Measurements from ENCODE around the gene ZBTB47. TPM values are rescaled to one million over a fixed set of nuclear protein-coding genes. Genes with fewer than 3 reads are reported as not detected.

ZBTB47 gene
- total RNA-seq, 1 experiment from 2014 or later = 9.5 TPM

DNA sequence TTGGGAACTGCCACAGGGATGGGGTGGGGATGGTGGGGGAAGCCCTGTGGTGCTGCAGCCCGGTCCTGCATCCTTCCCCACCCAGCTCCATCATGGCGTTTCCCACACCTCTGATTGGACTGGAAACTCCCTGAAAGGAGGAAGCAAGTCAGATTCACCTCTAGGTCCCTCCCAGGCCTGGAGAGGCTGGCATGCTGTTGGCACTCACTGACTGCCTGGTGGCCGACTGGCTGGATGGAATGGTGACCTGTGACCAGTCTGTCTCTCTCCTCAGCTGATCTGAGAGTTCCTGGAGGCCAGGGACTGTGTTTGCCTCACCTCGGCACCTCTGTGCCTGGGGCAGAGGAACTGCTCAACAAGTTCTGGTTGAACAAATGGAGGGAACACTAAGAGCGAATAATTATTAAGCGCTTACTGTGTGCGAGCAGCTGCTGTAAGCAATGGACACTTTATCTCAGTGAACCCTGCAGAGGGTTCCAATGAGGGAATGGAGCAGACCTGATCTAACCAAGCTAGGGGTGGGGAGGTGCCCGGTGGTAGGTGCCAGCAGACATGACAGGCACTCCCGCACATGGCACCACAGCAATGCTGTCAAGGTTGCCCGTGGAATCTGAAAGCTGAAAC, 52.6 kb downstream of the ZBTB47 start:
- H3K79me2 ChIP-seq (ENCODE audit: low read length) = no peaks in the 10 kb centered on the region
- H4K20me1 ChIP-seq (ENCODE audit: low read length) = no peaks in the 10 kb centered on the region
- H3K9me3 ChIP-seq (ENCODE audit: low read length) = no peaks in the 10 kb centered on the region
- 0 out of 2 replicates have a peak, but pooled peaks cover 6% of the 10 kb centered on the region for H3K4me1 ChIP-seq (ENCODE audit: insufficient read depth, low read length)
- no peak overlapping the region for H3K4me3 ChIP-seq (ENCODE audit: low read length)
- BruUV-seq (replicated peaks) = no TSS peak
- ATAC-seq (no peak), DNase-seq (no peak)
- no peak overlapping the region for H3K4me2 ChIP-seq (ENCODE audit: low read length)
- H3K27ac ChIP-seq (ENCODE audit: low read length) = no peak overlapping the region
- intact Hi-C loops (cut with micrococcal nuclease) = no loop called here
- CTCF ChIA-PET = no interaction called here
- no peak overlapping the region for H3K9ac ChIP-seq (ENCODE audit: low read length)
- TF ChIP-seq EZH2phosphoT487 (IDR thresholded peaks at IDR 0.05; ENCODE audit: borderline replicate concordance, low read length) (no peak), EZH2 (IDR thresholded peaks at IDR 0.05; ENCODE audit: low read length, unreplicated experiment) (no peak)
- TF ChIP-seq, protein P1, sequence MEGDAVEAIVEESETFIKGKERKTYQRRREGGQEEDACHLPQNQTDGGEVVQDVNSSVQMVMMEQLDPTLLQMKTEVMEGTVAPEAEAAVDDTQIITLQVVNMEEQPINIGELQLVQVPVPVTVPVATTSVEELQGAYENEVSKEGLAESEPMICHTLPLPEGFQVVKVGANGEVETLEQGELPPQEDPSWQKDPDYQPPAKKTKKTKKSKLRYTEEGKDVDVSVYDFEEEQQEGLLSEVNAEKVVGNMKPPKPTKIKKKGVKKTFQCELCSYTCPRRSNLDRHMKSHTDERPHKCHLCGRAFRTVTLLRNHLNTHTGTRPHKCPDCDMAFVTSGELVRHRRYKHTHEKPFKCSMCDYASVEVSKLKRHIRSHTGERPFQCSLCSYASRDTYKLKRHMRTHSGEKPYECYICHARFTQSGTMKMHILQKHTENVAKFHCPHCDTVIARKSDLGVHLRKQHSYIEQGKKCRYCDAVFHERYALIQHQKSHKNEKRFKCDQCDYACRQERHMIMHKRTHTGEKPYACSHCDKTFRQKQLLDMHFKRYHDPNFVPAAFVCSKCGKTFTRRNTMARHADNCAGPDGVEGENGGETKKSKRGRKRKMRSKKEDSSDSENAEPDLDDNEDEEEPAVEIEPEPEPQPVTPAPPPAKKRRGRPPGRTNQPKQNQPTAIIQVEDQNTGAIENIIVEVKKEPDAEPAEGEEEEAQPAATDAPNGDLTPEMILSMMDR (conservative IDR thresholded peaks at IDR 0.05; ENCODE audit: low read depth, low read length) = no peak
- H3K36me3 ChIP-seq (ENCODE audit: low read depth, low read length) = no peaks in the 10 kb centered on the region
- H3K27me3 ChIP-seq (ENCODE audit: low read length) = no peaks in the 10 kb centered on the region
- H3F3A ChIP-seq (ENCODE audit: low read length, unreplicated experiment) = no peaks in the 10 kb centered on the region
- POLR2A ChIA-PET (ENCODE audit: unreplicated experiment) = no interaction called here
- H3K9me2 ChIP-seq (replicated peaks; ENCODE audit: low read length) = no peaks in the 10 kb centered on the region
- H2AFZ ChIP-seq (ENCODE audit: low read length) = no peak overlapping the region

DNA sequence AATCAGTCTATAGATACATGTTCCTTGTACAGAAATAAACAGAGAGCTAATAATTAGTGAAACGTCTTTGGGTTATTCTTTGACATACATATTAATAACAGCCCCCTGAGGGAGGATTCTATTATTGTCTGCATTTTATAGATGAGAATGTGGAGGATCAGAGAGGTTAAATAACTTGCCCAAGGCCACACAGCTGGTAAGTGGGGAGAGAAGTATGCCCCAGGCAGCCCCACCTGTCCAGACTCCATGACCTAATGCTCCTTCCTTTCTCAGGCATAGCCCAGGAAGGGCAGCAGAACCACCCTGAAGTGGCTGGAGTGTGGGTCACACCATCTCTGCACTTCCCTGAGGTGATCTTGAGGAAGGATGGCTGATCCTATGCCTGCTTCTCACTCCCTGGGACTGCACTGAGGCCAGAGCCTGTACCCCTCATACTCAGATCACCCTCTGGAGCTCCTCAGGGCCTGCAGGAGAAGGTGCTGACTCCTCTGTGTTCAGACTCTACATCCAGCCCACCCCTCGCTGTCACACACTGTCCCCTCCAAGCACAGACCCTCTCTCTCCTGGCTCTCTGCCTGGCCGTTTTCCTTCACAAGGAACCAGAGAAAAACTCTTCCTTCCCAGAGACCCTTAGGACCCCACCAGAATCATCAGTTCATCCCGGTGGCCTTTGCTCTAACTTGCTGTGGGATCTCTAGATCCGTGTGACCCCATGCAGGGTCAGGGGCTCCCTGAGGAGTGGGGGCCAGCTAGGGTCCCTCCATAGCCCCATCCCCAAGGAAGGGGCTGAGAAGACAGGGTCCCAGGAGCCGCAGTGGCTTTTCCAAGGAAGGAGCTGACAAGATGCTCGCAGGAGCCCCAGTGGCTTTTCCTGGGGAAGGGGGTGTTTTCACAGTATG, 53.5 kb downstream of the ZBTB47 start:
- Histone ChIP-seq H3K36me3 (ENCODE audit: low read depth, low read length) (no peaks in the 10 kb centered on the region), H3K9me3 (ENCODE audit: low read length) (no peaks in the 10 kb centered on the region), H3K4me1 (ENCODE audit: insufficient read depth, low read length) (0 out of 2 replicates have a peak, but pooled peaks cover 6% of the 10 kb centered on the region), H3F3A (ENCODE audit: low read length, unreplicated experiment) (no peaks in the 10 kb centered on the region), H3K27ac (ENCODE audit: low read length) (no peak overlapping the region), H3K4me2 (ENCODE audit: low read length) (no peak overlapping the region), H3K79me2 (ENCODE audit: low read length) (no peaks in the 10 kb centered on the region), H4K20me1 (ENCODE audit: low read length) (no peaks in the 10 kb centered on the region), H2AFZ (ENCODE audit: low read length) (no peak overlapping the region), H3K9me2 (replicated peaks; ENCODE audit: low read length) (no peaks in the 10 kb centered on the region), H3K4me3 (ENCODE audit: low read length) (no peak overlapping the region), H3K9ac (ENCODE audit: low read length) (no peak overlapping the region), H3K27me3 (ENCODE audit: low read length) (no peaks in the 10 kb centered on the region)
- CTCF ChIA-PET = no interaction called here
- TF ChIP-seq, protein P1 (conservative IDR thresholded peaks at IDR 0.05; ENCODE audit: low read depth, low read length) = no peak
- TF ChIP-seq EZH2 (IDR thresholded peaks at IDR 0.05; ENCODE audit: low read length, unreplicated experiment) (no peak), EZH2phosphoT487 (IDR thresholded peaks at IDR 0.05; ENCODE audit: borderline replicate concordance, low read length) (no peak)
- no TSS peak for BruUV-seq (replicated peaks)
- no peak for DNase-seq
- no peak for ATAC-seq
- intact Hi-C loops (cut with micrococcal nuclease) = no loop called here
- POLR2A ChIA-PET (ENCODE audit: unreplicated experiment) = no interaction called here

All from PC-3 (cell line).